Naive thymus-derived CD4-positive, alpha-beta T cell (primary cell): ENCODE measurements around the gene IPCEF1. TPM values are rescaled to one million over a fixed set of nuclear protein-coding genes. Genes with fewer than 3 reads are reported as not detected.

Experiments used
- ATAC-seq: fragments of 150-1000 bp; cut with Tn5 transposase; 2 replicates; pipeline ENCODE4 v1.10.0; 2021; ENCODE audit warnings: mild to moderate bottlenecking, moderate library complexity
- CTCF ChIA-PET: fragments of 350-600 bp; sonication (Branson Sonifier 250); formaldehyde crosslinking; loops from one replicate; lab custom pipeline; 2021; ENCODE audit warnings: antibody characterized with exemption; lab: Charles Lee
- POLR2A ChIA-PET: fragments of 350-600 bp; sonication (Branson Sonifier 250); formaldehyde crosslinking; loops from one replicate; lab custom pipeline; 2021; ENCODE audit warnings: antibody characterized with exemption, inconsistent platforms; lab: Charles Lee
- DNase-seq, 9 donors: peaks; one replicate each; pipeline versions ENCODE4 v3.0.0 to v3.0.0-alpha.2; 2020 to 2022; ENCODE audit warnings: mixed read lengths in 1 of 9
- H3K27ac ChIP-seq: one replicate; pipeline ENCODE4 v1.7.0; 2013; ENCODE audit warnings: mild to moderate bottlenecking, low read depth, low read length, moderate library complexity
- H3K27me3 ChIP-seq, 2 donors: one replicate each; pipeline ENCODE4 v1.7.0; 2013; ENCODE audit warnings: low read length in 2 of 2, mild to moderate bottlenecking in 2 of 2, moderate library complexity in 2 of 2; ENCODE audit not compliant: control insufficient read depth in 2 of 2, insufficient read depth in 2 of 2
- H3K36me3 ChIP-seq, 3 experiments: 1 replicate in 2 of 3; 2 replicates in 1 of 3; pipeline ENCODE4 v1.7.0; 2013; ENCODE audit warnings: low read length in 3 of 3, mild to moderate bottlenecking in 3 of 3, moderate library complexity in 1 of 3; ENCODE audit not compliant: insufficient read depth in 3 of 3, control insufficient read depth in 2 of 3
- H3K4me1 ChIP-seq, 2 donors: one replicate each; pipeline ENCODE4 v1.7.0; 2013; ENCODE audit warnings: low read length in 2 of 2, mild to moderate bottlenecking in 2 of 2, moderate library complexity in 1 of 2; ENCODE audit not compliant: control insufficient read depth in 2 of 2, insufficient read depth in 2 of 2
- H3K4me3 ChIP-seq: 2 replicates; pipeline ENCODE4 v1.7.0; 2013; ENCODE audit warnings: mild to moderate bottlenecking, low read length
- H3K9me3 ChIP-seq, 3 experiments: 1 replicate in 2 of 3; 2 replicates in 1 of 3; pipeline ENCODE4 v1.7.0; 2013; ENCODE audit warnings: low read length in 3 of 3; ENCODE audit not compliant: control insufficient read depth in 2 of 3
- H3K27ac Mint-ChIP-seq, 9 donors: one replicate each; pipeline ENCODE4 v1.8.0; 2020 to 2022; ENCODE audit warnings: mixed read lengths in 9 of 9, mild to moderate bottlenecking in 8 of 9, moderate library complexity in 5 of 9, inconsistent platforms in 2 of 9
- H3K27me3 Mint-ChIP-seq, 5 donors: one replicate each; pipeline ENCODE4 v1.8.0; 2021 to 2022; ENCODE audit warnings: mixed read lengths in 5 of 5, mild to moderate bottlenecking in 1 of 5
- H3K36me3 Mint-ChIP-seq, 5 donors: one replicate each; pipeline ENCODE4 v1.8.0; 2020 to 2022; ENCODE audit warnings: mixed read lengths in 5 of 5, mild to moderate bottlenecking in 3 of 5, inconsistent platforms in 1 of 5
- H3K4me1 Mint-ChIP-seq, 7 donors: one replicate each; pipeline ENCODE4 v1.8.0; 2020 to 2022; ENCODE audit warnings: mixed read lengths in 7 of 7, mild to moderate bottlenecking in 3 of 7, inconsistent platforms in 1 of 7
- H3K4me3 Mint-ChIP-seq, 10 donors: one replicate each; pipeline ENCODE4 v1.8.0; 2020 to 2022; ENCODE audit warnings: mild to moderate bottlenecking in 10 of 10, mixed read lengths in 10 of 10, moderate library complexity in 6 of 10, inconsistent platforms in 2 of 10
- H3K9me3 Mint-ChIP-seq, 11 donors: one replicate each; pipeline ENCODE4 v1.8.0; 2020 to 2022; ENCODE audit warnings: mixed read lengths in 11 of 11, mild to moderate bottlenecking in 4 of 11, inconsistent platforms in 1 of 11, moderate library complexity in 1 of 11
- intact Hi-C, 2 donors: fragments of 100-400 bp; cut with micrococcal nuclease; formaldehyde crosslinking; loops; one replicate each; pipeline ENCODE4 v1.15.1; 2023
- polyA plus RNA-seq, 2 donors: library from polyadenylated mRNA; unstranded; fragments of 300-500 nt; fragmentation: Illumina TruSeq; gene quantifications; one replicate each; pipeline ENCODE4 v1.2.3, GENCODE V29; 2021
- total RNA-seq, 6 experiments: library from RNA in 5 of 6; stranded (reverse) in 5 of 6; gene quantifications; 1 replicate in 5 of 6; 2 replicates in 1 of 6; pipeline ENCODE4 v1.2.3 and lab custom pipeline; 2021 to 2026

Gene IPCEF1
- total and polyA plus RNA-seq, 7 experiments from 2014 or later, result 12.0 to 122 (median 99.7) TPM

- peaks cover 0 to 4% (median 0%) of the 10 kb centered on the region in 11 donors for H3K9me3 Mint-ChIP-seq
- H3K27me3 Mint-ChIP-seq, result peaks cover 0 to 9% (median 0%) of the 10 kb centered on the region in 5 donors
- DNase-seq, result no peak
- H3K4me3 ChIP-seq, result no peak overlapping the region
- no peak overlapping the region for H3K4me3 Mint-ChIP-seq
- H3K27ac Mint-ChIP-seq, result no peak overlapping the region
- H3K36me3 Mint-ChIP-seq, result peaks cover 0 to 6% (median 0%) of the 10 kb centered on the region in 5 donors
- H3K27me3 ChIP-seq, result no peaks in the 10 kb centered on the region
- POLR2A ChIA-PET, result no interaction called here
- intact Hi-C loops, result no loop called here
- H3K36me3 ChIP-seq, result no peaks in the 10 kb centered on the region
- no peaks in the 10 kb centered on the region for H3K4me1 ChIP-seq
- H3K4me1 Mint-ChIP-seq, result peaks cover 0 to 1% (median 0%) of the 10 kb centered on the region in 7 donors
- no peak overlapping the region for H3K27ac ChIP-seq
- H3K9me3 ChIP-seq, result no peaks in the 10 kb centered on the region
- ATAC-seq, result no peak
- CTCF ChIA-PET, result interaction anchor here (0.6 to 1.1 kb wide), 2 partner anchors 81 to 138 kb away, joined by 3 to 4 read pairs; no protein-coding TSS in a partner anchor
Measured at GRCh38 chr6:154289818-154290508, 66.6 kb downstream of the IPCEF1 start.

DNA sequence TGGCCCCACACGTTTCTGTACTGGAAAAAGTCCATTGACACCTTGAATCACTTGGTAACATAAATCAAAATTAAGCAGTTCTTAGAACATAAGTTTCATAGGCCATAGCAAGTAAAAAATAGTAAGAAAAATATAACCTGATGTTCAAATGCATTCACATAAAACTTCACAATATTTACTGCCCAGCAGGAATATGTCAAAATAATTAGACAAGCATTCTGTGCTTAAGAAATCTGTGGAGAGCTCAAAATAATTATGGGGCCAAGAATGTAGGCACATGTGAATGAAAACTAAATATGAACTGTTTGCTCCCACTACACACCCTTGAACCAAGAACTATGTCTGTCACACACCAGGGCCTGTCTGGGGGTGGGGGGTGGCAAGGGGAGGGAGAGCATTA lies 70.8 kb downstream of the IPCEF1 start:
- ATAC-seq (no peak), DNase-seq (no peak)
- peaks cover 0 to 1% (median 0%) of the 10 kb centered on the region in 7 donors for H3K4me1 Mint-ChIP-seq
- peak overlapping the region in 1 of 9 donors; percentile 33 for H3K27ac Mint-ChIP-seq
- intact Hi-C loops, result no loop called here
- POLR2A ChIA-PET, result no interaction called here
- H3K4me3 Mint-ChIP-seq, result no peak overlapping the region
- peaks cover 0 to 7% (median 0%) of the 10 kb centered on the region in 11 donors for H3K9me3 Mint-ChIP-seq
- peaks cover 0 to 9% (median 0%) of the 10 kb centered on the region in 5 donors for H3K27me3 Mint-ChIP-seq
- peaks cover 0 to 6% (median 0%) of the 10 kb centered on the region in 5 donors for H3K36me3 Mint-ChIP-seq
- CTCF ChIA-PET, result interaction anchor here (2.0 kb wide), 1 partner anchor 9 kb away, joined by 6 read pairs; no protein-coding TSS in a partner anchor
- H3K4me3 ChIP-seq, result no peak overlapping the region
- no peak overlapping the region for H3K27ac ChIP-seq
- H3K9me3 ChIP-seq, result no peaks in the 10 kb centered on the region
- no peaks in the 10 kb centered on the region for H3K4me1 ChIP-seq
- no peaks in the 10 kb centered on the region for H3K27me3 ChIP-seq
- H3K36me3 ChIP-seq, result no peaks in the 10 kb centered on the region

GRCh38 chr6:154284313-154284853 lies 72.2 kb downstream of the IPCEF1 start:
- POLR2A ChIA-PET, result no interaction called here
- no peak overlapping the region for H3K27ac Mint-ChIP-seq
- Histone ChIP-seq H3K4me3 (no peak overlapping the region), H3K27ac (no peak overlapping the region), H3K27me3 (no peaks in the 10 kb centered on the region), H3K36me3 (no peaks in the 10 kb centered on the region), H3K4me1 (no peaks in the 10 kb centered on the region), H3K9me3 (no peaks in the 10 kb centered on the region)
- ATAC-seq (no peak), DNase-seq (no peak)
- peaks cover 0 to 9% (median 0%) of the 10 kb centered on the region in 5 donors for H3K27me3 Mint-ChIP-seq
- peaks cover 0 to 1% (median 0%) of the 10 kb centered on the region in 7 donors for H3K4me1 Mint-ChIP-seq
- peaks cover 0 to 7% (median 0%) of the 10 kb centered on the region in 11 donors for H3K9me3 Mint-ChIP-seq
- intact Hi-C loops, result no loop called here
- no peak overlapping the region for H3K4me3 Mint-ChIP-seq
- CTCF ChIA-PET, result interaction anchor here (2.0 kb wide), 1 partner anchor 7 kb away, joined by 6 read pairs; no protein-coding TSS in a partner anchor
- no peaks in the 10 kb centered on the region for H3K36me3 Mint-ChIP-seq

- DNase-seq (no peak), ATAC-seq (no peak)
- peaks cover 0 to 10% (median 0%) of the 10 kb centered on the region in 5 donors for H3K27me3 Mint-ChIP-seq
- Histone ChIP-seq H3K27ac (no peak overlapping the region), H3K4me3 (no peak overlapping the region), H3K36me3 (no peaks in the 10 kb centered on the region), H3K4me1 (peaks cover 5 to 15% of the 10 kb centered on the region in 2 donors), H3K9me3 (no peaks in the 10 kb centered on the region), H3K27me3 (no peaks in the 10 kb centered on the region)
- H3K4me3 Mint-ChIP-seq, result no peak overlapping the region
- H3K36me3 Mint-ChIP-seq, result no peaks in the 10 kb centered on the region
- H3K27ac Mint-ChIP-seq, result no peak overlapping the region
- ChIA-PET CTCF (interaction anchor here (1.3 kb wide), 2 partner anchors 91 to 126 kb away, joined by 5 to 8 read pairs; no protein-coding TSS in a partner anchor), POLR2A (interaction anchor here (0.6 kb wide), 2 partner anchors 126 to 1969 kb away, joined by 3 read pairs; no protein-coding TSS in a partner anchor)
- peaks cover 16 to 27% (median 27%) of the 10 kb centered on the region in 7 donors for H3K4me1 Mint-ChIP-seq
- intact Hi-C loops, result no loop called here
- H3K9me3 Mint-ChIP-seq, result peaks cover 0 to 6% (median 0%) of the 10 kb centered on the region in 11 donors
Measured at GRCh38 chr6:154280521-154280920, 76.1 kb downstream of the IPCEF1 start.

DNA sequence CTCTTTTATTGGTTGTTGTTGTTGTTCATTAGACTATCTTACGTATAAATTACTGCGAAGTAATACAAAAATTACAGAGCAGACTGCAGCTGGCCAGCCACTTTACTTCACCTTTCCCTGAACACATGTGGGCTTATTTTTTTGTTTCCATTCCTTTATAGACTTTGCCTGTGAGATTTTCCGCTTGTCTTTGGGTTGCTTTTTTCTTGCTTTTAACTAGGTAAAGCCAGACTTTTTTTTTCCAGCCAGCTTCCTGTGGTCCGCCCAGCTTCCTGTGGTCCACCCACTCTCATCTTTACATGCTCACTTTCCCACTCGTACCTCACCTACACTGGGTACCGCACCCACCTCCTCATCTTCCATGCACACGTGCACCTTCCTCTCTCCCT lies 79.0 kb downstream of the IPCEF1 start:
- no peaks in the 10 kb centered on the region for H3K36me3 ChIP-seq
- H3K27me3 ChIP-seq, result no peaks in the 10 kb centered on the region
- POLR2A ChIA-PET, result interaction anchor here (1.1 to 2.0 kb wide), 10 partner anchors 10 to 124 kb away, joined by 3 to 13 read pairs (median 5); no protein-coding TSS in a partner anchor
- Mint-ChIP-seq H3K27ac (peak overlapping the region in 8 of 9 donors; percentile 44 to 75 (median 64)), H3K27me3 (peaks cover 0 to 16% (median 0%) of the 10 kb centered on the region in 5 donors), H3K36me3 (peaks cover 0 to 1% (median 0%) of the 10 kb centered on the region in 5 donors), H3K9me3 (peaks cover 0 to 1% (median 0%) of the 10 kb centered on the region in 11 donors), H3K4me3 (peak overlapping the region; percentile 59 to 91 (median 68)), H3K4me1 (peaks cover 20 to 50% (median 44%) of the 10 kb centered on the region in 7 donors)
- intact Hi-C loops, result loop anchor here (1.0 to 2.0 kb wide), 7 partner anchors 8 to 123 kb away; no protein-coding TSS in a partner anchor
- no peaks in the 10 kb centered on the region for H3K9me3 ChIP-seq
- CTCF ChIA-PET, result interaction anchor here (0.6 to 6.6 kb wide), 26 partner anchors 8 to 457 kb away, joined by 3 to 186 read pairs (median 4); no protein-coding TSS in a partner anchor
- peak overlapping the region; percentile 27 for H3K27ac ChIP-seq
- DNase-seq, result peak in 2 of 9 donors; percentile 31 to 48
- H3K4me1 ChIP-seq, result peaks cover 5 to 27% of the 10 kb centered on the region in 2 donors
- peak overlapping the region; percentile 23 for H3K4me3 ChIP-seq
- no peak for ATAC-seq
